ENCODE data around the gene GPR137. TPM values are rescaled to one million over a fixed set of nuclear protein-coding genes. Genes with fewer than 3 reads are reported as not detected.

Gene GPR137
- total and polyA plus RNA-seq, 10 of the 15 experiments (the other 5 are each of a cell fraction or from before 2014, with no cell fraction given): 0.37 to 29.2 (median 13.8) TPM

DNA sequence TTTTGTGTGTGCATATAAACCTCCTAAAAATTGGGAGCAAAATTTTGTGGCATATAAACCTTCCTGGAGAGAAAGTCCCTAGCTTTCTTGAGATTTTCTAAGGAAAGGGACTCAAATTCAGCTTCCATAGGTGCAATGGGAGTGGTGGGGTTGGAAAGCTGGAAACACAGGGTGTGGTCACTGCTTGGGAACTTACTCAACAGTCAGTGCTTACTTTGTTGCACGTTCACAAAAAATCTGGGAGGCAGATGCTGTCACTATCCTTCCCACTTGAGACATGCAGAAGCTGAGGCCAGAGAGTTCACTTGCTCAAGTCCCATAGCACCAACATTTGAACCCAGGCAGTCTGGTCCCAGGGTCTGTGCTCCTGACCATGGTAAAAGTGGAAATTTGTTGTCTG lies 10.6 kb downstream of the GPR137 start (continued):
- no peak for TF ChIP-seq ELK1 (IDR thresholded peaks at IDR 0.05; ENCODE audit: low read depth, low read length)
- no peak for TF ChIP-seq ZNF622 (IDR thresholded peaks at IDR 0.05)

- peaks cover 20 to 37% of the 10 kb centered on the region in 2 experiments for H3K27me3 ChIP-seq (replicated peaks in 1 of 2; ENCODE audit: control insufficient read depth in 2 of 2, insufficient read depth in 2 of 2, low read length in 1 of 2)
- FAIRE-seq (no peak), ATAC-seq (no peak), DNase-seq (ENCODE audit: low read depth, low spot score) (no peak)
- in situ Hi-C loops (cut with MboI) (no loop called here), intact Hi-C loops (cut with micrococcal nuclease; ENCODE audit: unreplicated experiment) (no loop called here)
- SMC1A ChIA-PET (ENCODE audit: uncharacterized antibody, unreplicated experiment): no interaction called here
- H3K4me1 ChIP-seq (ENCODE audit: control insufficient read depth, insufficient read depth, low read length): peaks cover 10% of the 10 kb centered on the region
- H2AFZ ChIP-seq (ENCODE audit: control insufficient read depth, low read depth, low read length): no peak overlapping the region
- RAD21 ChIA-PET (ENCODE audit: unreplicated experiment): no interaction called here
- no peaks in the 10 kb centered on the region for H3K79me2 ChIP-seq (ENCODE audit: control insufficient read depth, insufficient read depth, low read length)
- no peak overlapping the region for H3K27ac ChIP-seq (ENCODE audit: control insufficient read depth, insufficient read depth)
- no peak overlapping the region for H3K9ac ChIP-seq (ENCODE audit: control insufficient read depth, insufficient read depth, low read length)
- H3K36me3 ChIP-seq (ENCODE audit: control insufficient read depth in 2 of 2, insufficient read depth in 2 of 2, low read length in 1 of 2): no peaks in the 10 kb centered on the region
- no peaks in the 10 kb centered on the region; the same call in 1 of the 2 replicates for H4K20me1 ChIP-seq (ENCODE audit: control insufficient read depth, insufficient read depth)
- H3K4me3 ChIP-seq: no peak overlapping the region
- no peak overlapping the region for H3K4me2 ChIP-seq (ENCODE audit: control insufficient read depth, insufficient read depth)
- CTCF ChIA-PET: interaction anchor here (0.7 to 1.5 kb wide), 2 partner anchors 58 to 447 kb away, joined by 3 read pairs; partner anchors contain the start of gene RASGRP2
- BruUV-seq (replicated peaks): no TSS peak
- TF ChIP-seq BHLHE40 (IDR thresholded peaks at IDR 0.05; ENCODE audit: borderline replicate concordance in 1 of 2, low read depth in 2 of 2, low read length in 1 of 2) (peak in 1 of 2 experiments; percentile 14; a peak in 1 of 4 replicates), ZNF207 (IDR thresholded peaks at IDR 0.05; ENCODE audit: borderline replicate concordance) (no peak)
- TF ChIP-seq, protein P1, sequence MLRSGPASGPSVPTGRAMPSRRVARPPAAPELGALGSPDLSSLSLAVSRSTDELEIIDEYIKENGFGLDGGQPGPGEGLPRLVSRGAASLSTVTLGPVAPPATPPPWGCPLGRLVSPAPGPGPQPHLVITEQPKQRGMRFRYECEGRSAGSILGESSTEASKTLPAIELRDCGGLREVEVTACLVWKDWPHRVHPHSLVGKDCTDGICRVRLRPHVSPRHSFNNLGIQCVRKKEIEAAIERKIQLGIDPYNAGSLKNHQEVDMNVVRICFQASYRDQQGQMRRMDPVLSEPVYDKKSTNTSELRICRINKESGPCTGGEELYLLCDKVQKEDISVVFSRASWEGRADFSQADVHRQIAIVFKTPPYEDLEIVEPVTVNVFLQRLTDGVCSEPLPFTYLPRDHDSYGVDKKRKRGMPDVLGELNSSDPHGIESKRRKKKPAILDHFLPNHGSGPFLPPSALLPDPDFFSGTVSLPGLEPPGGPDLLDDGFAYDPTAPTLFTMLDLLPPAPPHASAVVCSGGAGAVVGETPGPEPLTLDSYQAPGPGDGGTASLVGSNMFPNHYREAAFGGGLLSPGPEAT (IDR thresholded peaks at IDR 0.05; ENCODE audit: low read depth): no peak
- POLR2A ChIA-PET: no interaction called here
- no peaks in the 10 kb centered on the region for H3K9me3 ChIP-seq (replicated peaks; ENCODE audit: control insufficient read depth, insufficient read depth, low read length)
- WGBS (ENCODE audit: insufficient coverage, insufficient replicate concordance, low lambda C conversion rate, missing lambda C conversion rate): 18% methylated on average over 33 of the region's 34 CpGs
Observed at GRCh38 chr11:64296830-64297698, 11.4 kb downstream of the GPR137 start.
